HCT116 (cell line): Measurements from ENCODE around the gene UBASH3B. TPM values are rescaled to one million over a fixed set of nuclear protein-coding genes. Genes with fewer than 3 reads are reported as not detected.

ENCODE experiments used
- ATAC-seq: fragments of 200-7000 bp; cut with Tn5 transposase; 2 replicates; pipeline ENCODE4 v1.9.1; 2020; ENCODE audit warnings: mild to moderate bottlenecking, moderate library complexity
- BruUV-seq: library from RNA; stranded (reverse); fragments of 400-500 nt; replicated peaks from 2 replicates; lab custom pipeline; 2021; lab: Mats Ljungman, UMichigan
- CTCF ChIA-PET: fragments of 300-600 bp; sonication (Branson Sonifier 250); formaldehyde crosslinking; loops from one replicate; lab custom pipeline; 2021; ENCODE audit warnings: antibody characterized with exemption; lab: Charles Lee
- POLR2A ChIA-PET: fragments of 300-600, 350-600 bp; sonication (Branson Sonifier 250); formaldehyde crosslinking; loops from one replicate; lab custom pipeline; 2021; ENCODE audit warnings: antibody characterized with exemption; lab: Charles Lee
- RAD21 ChIA-PET, 2 experiments: fragments of 300-600 bp; sonication (Branson Sonifier 250); formaldehyde crosslinking; loops; one replicate each; lab custom pipeline; 2023; ENCODE audit warnings: low total read pairs in 2 of 2; ENCODE audit not compliant: uncharacterized antibody in 2 of 2, unreplicated experiment in 2 of 2, low non-redundant PET in 1 of 2; lab: Charles Lee
- DNase-seq: peaks from one replicate; pipeline ENCODE4 v3.0.0-alpha.2; 2010; ENCODE audit warnings: low read depth, low spot score
- H2AFZ ChIP-seq: fragments of 200-600 bp; shearing (Covaris generic), sonication (generic); 2 replicates; pipeline ENCODE4 v1.6.1; 2017; ENCODE audit warnings: low read depth, mixed run types, mixed read lengths, antibody characterized with exemption, low read length; ENCODE audit not compliant: poor library complexity, severe bottlenecking
- H3K27ac ChIP-seq: 2 replicates; pipeline ENCODE4 v1.5.1; 2012; ENCODE audit warnings: low read depth, low read length
- H3K27me3 ChIP-seq: fragments of 200-600 bp; sonication (generic); 2 replicates; pipeline ENCODE4 v1.6.1; 2016; ENCODE audit warnings: mixed run types, low read length, mixed read lengths; ENCODE audit not compliant: insufficient read depth
- H3K36me3 ChIP-seq, 2 experiments: fragments of 200-500 bp in 1 of 2; fragments of 200-600 bp in 1 of 2; sonication (Bioruptor generic) in 1 of 2; sonication (generic) in 1 of 2; 2 replicates each; pipeline versions ENCODE4 v1.5.1 to v1.6.1; 2014 to 2016; ENCODE audit warnings: low read length in 2 of 2, inconsistent platforms in 1 of 2, mixed read lengths in 1 of 2, mixed run types in 1 of 2; ENCODE audit not compliant: insufficient read depth in 2 of 2, control insufficient read depth in 1 of 2
- H3K4me1 ChIP-seq, 2 experiments: fragments of 200-600 bp in 1 of 2; sonication (generic) in 1 of 2; 2 replicates each; pipeline versions ENCODE4 v1.5.1 to v1.6.1; 2012 to 2017; ENCODE audit warnings: low read length in 2 of 2, inconsistent platforms in 1 of 2, mild to moderate bottlenecking in 1 of 2, mixed read lengths in 1 of 2, mixed run types in 1 of 2, moderate library complexity in 1 of 2; ENCODE audit not compliant: insufficient read depth in 2 of 2, control insufficient read depth in 1 of 2
- H3K4me2 ChIP-seq: fragments of 200-600 bp; sonication (generic); 2 replicates; pipeline ENCODE4 v1.6.1; 2017; ENCODE audit warnings: mixed run types, low read length, mixed read lengths
- H3K4me3 ChIP-seq, 2 experiments: fragments of 200-600 bp in 1 of 2; sonication (generic) in 1 of 2; replicated peaks in 1 of 2; 2 replicates each; pipeline ENCODE4 v1.5.1; 2011 to 2016; ENCODE audit warnings: low read length in 2 of 2, control low read depth in 1 of 2, low read depth in 1 of 2, mild to moderate bottlenecking in 1 of 2, mixed read lengths in 1 of 2, mixed run types in 1 of 2
- H3K79me2 ChIP-seq: fragments of 200-600 bp; sonication (generic); 2 replicates; pipeline ENCODE4 v1.6.1; 2017; ENCODE audit warnings: mild to moderate bottlenecking, mixed run types, low read length, moderate library complexity, mixed read lengths; ENCODE audit not compliant: insufficient read depth
- H3K9ac ChIP-seq: fragments of 200-600 bp; sonication (generic); 2 replicates; pipeline ENCODE4 v1.6.1; 2016; ENCODE audit warnings: low read length, mixed read lengths
- H3K9me2 ChIP-seq: fragments of 200-600 bp; sonication (generic), shearing (Covaris generic); 2 replicates; pipeline ENCODE4 v1.6.1; 2017; ENCODE audit warnings: mixed run types, mild to moderate bottlenecking, moderate library complexity; ENCODE audit not compliant: insufficient read depth
- H3K9me3 ChIP-seq, 2 experiments: fragments of 200-500 bp in 1 of 2; fragments of 200-600 bp in 1 of 2; sonication (Bioruptor generic) in 1 of 2; sonication (generic) in 1 of 2; 2 replicates each; pipeline ENCODE4 v1.6.1; 2014 to 2017; ENCODE audit warnings: low read length in 2 of 2, mixed read lengths in 2 of 2, inconsistent platforms in 1 of 2, low read depth in 1 of 2, mild to moderate bottlenecking in 1 of 2, mixed run types in 1 of 2, moderate library complexity in 1 of 2; ENCODE audit not compliant: control insufficient read depth in 1 of 2, insufficient read depth in 1 of 2
- H4K20me1 ChIP-seq: fragments of 200-600 bp; sonication (generic), shearing (Covaris generic); 2 replicates; pipeline ENCODE4 v1.6.1; 2017; ENCODE audit warnings: mixed run types, mild to moderate bottlenecking, moderate library complexity; ENCODE audit not compliant: insufficient read depth
- EGR1 ChIP-seq: IDR thresholded peaks from 2 replicates; pipeline ENCODE4 v1.6.1; 2012; ENCODE audit warnings: low read depth
- EZH2phosphoT487 ChIP-seq: fragments of 200-600 bp; IDR thresholded peaks from 2 replicates; pipeline ENCODE4 v1.6.1; 2018; ENCODE audit warnings: antibody characterized with exemption, borderline replicate concordance
- JUND ChIP-seq: IDR thresholded peaks from 2 replicates; pipeline ENCODE4 v1.6.1; 2012
- POLR2A ChIP-seq: IDR thresholded peaks from 2 replicates; pipeline ENCODE4 v1.7.0; 2011; ENCODE audit warnings: borderline replicate concordance; ENCODE audit not compliant: insufficient read depth, insufficient read length; ENCODE audit errors: extremely low read depth
- POLR2AphosphoS5 ChIP-seq: IDR thresholded peaks from 2 replicates; pipeline ENCODE4 v1.6.1; 2011; ENCODE audit warnings: mild to moderate bottlenecking, low read depth, low read length, moderate library complexity
- RAD21 ChIP-seq: IDR thresholded peaks from 2 replicates; pipeline ENCODE4 v1.6.1; 2012; ENCODE audit warnings: low read depth, mild to moderate bottlenecking
- SIN3A ChIP-seq: IDR thresholded peaks from 2 replicates; pipeline ENCODE4 v1.6.1; 2012; ENCODE audit warnings: low read depth
- intact Hi-C: fragments of 100-400 bp; cut with micrococcal nuclease; formaldehyde crosslinking; loops from 2 replicates; pipeline ENCODE4 v1.10.0; 2022
- total RNA-seq: library from RNA; stranded (reverse); gene quantifications from one replicate; pipeline ENCODE4 v1.2.1, GENCODE V29; 2021; ENCODE audit not compliant: unreplicated experiment
- TF ChIP-seq, protein P1 (sequence below), 3 experiments: fragments of 200-600 bp in 1 of 3; sonication (generic) in 1 of 3; IDR thresholded peaks in 2 of 3; conservative IDR thresholded peaks in 1 of 3; 2 replicates each; pipeline ENCODE4 v1.5.1; 2012 to 2017; ENCODE audit warnings: low read depth in 2 of 3, low read length in 2 of 3, antibody characterized with exemption in 1 of 3, borderline replicate concordance in 1 of 3, control low read depth in 1 of 3, mild to moderate bottlenecking in 1 of 3, mixed read lengths in 1 of 3, mixed run types in 1 of 3, moderate library complexity in 1 of 3; ENCODE audit not compliant: insufficient read depth in 1 of 3
- TF ChIP-seq, protein P2 (sequence below): IDR thresholded peaks from 2 replicates; pipeline ENCODE4 v1.6.1; 2011; ENCODE audit warnings: mild to moderate bottlenecking, low read length, moderate library complexity; ENCODE audit not compliant: insufficient replicate concordance; ENCODE audit errors: extremely low read depth

UBASH3B gene
- total RNA-seq, 1 experiment from 2014 or later = 40.3 TPM

DNA sequence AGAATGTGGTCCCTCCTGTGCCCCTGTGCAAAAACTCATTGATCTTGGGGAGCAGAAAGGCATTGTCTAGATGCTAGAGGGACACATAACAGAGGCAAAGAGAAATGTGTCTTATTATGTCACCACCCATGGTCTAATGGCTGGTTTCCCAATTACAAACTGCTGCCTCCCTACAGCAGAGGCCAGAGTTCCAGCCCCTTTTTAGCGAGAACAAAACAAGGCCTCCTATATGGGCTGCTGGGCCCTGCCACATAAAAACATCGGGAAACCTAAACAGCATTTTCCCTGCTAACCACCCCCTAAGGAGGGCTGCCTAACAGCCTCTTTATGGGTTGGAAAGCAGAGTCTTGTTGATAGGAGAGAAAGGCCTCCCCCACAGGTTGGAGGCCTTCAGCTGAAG lies 107.6 kb downstream of the UBASH3B start:
- Histone ChIP-seq H4K20me1 (no peaks in the 10 kb centered on the region), H3K4me3 (no peak overlapping the region), H3K9ac (no peak overlapping the region), H3K27me3 (no peaks in the 10 kb centered on the region), H3K9me2 (no peaks in the 10 kb centered on the region), H3K4me2 (no peak overlapping the region), H2AFZ (no peak overlapping the region), H3K4me1 (0 out of 4 replicates have a peak, but pooled peaks cover 0 to 2% of the 10 kb centered on the region in 2 experiments), H3K9me3 (no peaks in the 10 kb centered on the region), H3K27ac (no peak overlapping the region), H3K36me3 (no peaks in the 10 kb centered on the region), H3K79me2 (no peaks in the 10 kb centered on the region)
- CTCF ChIA-PET = no interaction called here
- ATAC-seq (no peak), DNase-seq (no peak)
- no TSS peak for BruUV-seq
- intact Hi-C loops = no loop called here
- POLR2A ChIA-PET = no interaction called here
- RAD21 ChIA-PET = no interaction called here
- TF ChIP-seq EGR1 = no peak
- no peak for TF ChIP-seq EZH2phosphoT487
- TF ChIP-seq, protein P1, sequence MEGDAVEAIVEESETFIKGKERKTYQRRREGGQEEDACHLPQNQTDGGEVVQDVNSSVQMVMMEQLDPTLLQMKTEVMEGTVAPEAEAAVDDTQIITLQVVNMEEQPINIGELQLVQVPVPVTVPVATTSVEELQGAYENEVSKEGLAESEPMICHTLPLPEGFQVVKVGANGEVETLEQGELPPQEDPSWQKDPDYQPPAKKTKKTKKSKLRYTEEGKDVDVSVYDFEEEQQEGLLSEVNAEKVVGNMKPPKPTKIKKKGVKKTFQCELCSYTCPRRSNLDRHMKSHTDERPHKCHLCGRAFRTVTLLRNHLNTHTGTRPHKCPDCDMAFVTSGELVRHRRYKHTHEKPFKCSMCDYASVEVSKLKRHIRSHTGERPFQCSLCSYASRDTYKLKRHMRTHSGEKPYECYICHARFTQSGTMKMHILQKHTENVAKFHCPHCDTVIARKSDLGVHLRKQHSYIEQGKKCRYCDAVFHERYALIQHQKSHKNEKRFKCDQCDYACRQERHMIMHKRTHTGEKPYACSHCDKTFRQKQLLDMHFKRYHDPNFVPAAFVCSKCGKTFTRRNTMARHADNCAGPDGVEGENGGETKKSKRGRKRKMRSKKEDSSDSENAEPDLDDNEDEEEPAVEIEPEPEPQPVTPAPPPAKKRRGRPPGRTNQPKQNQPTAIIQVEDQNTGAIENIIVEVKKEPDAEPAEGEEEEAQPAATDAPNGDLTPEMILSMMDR (IDR thresholded peaks at IDR 0.05 in 2 of 3, conservative IDR thresholded peaks at IDR 0.05 in 1 of 3; ENCODE audit: borderline replicate concordance in 1 of 3, insufficient read depth in 1 of 3, low read depth in 2 of 3, low read length in 2 of 3) = no peak
- TF ChIP-seq JUND = no peak
- TF ChIP-seq, protein P2, sequence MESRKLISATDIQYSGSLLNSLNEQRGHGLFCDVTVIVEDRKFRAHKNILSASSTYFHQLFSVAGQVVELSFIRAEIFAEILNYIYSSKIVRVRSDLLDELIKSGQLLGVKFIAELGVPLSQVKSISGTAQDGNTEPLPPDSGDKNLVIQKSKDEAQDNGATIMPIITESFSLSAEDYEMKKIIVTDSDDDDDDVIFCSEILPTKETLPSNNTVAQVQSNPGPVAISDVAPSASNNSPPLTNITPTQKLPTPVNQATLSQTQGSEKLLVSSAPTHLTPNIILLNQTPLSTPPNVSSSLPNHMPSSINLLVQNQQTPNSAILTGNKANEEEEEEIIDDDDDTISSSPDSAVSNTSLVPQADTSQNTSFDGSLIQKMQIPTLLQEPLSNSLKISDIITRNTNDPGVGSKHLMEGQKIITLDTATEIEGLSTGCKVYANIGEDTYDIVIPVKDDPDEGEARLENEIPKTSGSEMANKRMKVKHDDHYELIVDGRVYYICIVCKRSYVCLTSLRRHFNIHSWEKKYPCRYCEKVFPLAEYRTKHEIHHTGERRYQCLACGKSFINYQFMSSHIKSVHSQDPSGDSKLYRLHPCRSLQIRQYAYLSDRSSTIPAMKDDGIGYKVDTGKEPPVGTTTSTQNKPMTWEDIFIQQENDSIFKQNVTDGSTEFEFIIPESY = no peak
- no peak for TF ChIP-seq POLR2AphosphoS5
- TF ChIP-seq RAD21 = no peak
- TF ChIP-seq POLR2A = no peak
- TF ChIP-seq SIN3A = no peak
